Measurements from ENCODE around the gene GATAD2B. TPM values are rescaled to one million over a fixed set of nuclear protein-coding genes. Genes with fewer than 3 reads are reported as not detected.

GATAD2B gene
- total and polyA plus RNA-seq, 8 donors = 31.5 to 41.5 (median 33.1) TPM

GRCh38 chr1:153805886-153806719 lies 116.7 kb downstream of the GATAD2B start:
- ATAC-seq (peak; percentile 8), DNase-seq (no peak)
- intact Hi-C loops (cut with DNase I) = no loop called here
- no peak for TF ChIP-seq CTCF (IDR thresholded peaks at IDR 0.05)
- Histone ChIP-seq H3K4me1 (peaks cover 7 to 41% of the 10 kb centered on the region in 2 donors), H3K36me3 (peaks cover 0 to 39% of the 10 kb centered on the region in 2 donors), H3K9me3 (no peaks in the 10 kb centered on the region), H3K27me3 (no peaks in the 10 kb centered on the region), H3K27ac (peak overlapping the region in 1 of 2 donors; percentile 64), H3K4me3 (no peak overlapping the region)

GRCh38 chr1:153805042-153805745 lies 117.6 kb downstream of the GATAD2B start:
- Histone ChIP-seq H3K4me1 (peaks cover 7 to 41% of the 10 kb centered on the region in 2 donors), H3K27me3 (no peaks in the 10 kb centered on the region), H3K27ac (peak overlapping the region in 1 of 2 donors; percentile 64), H3K36me3 (peaks cover 0 to 31% of the 10 kb centered on the region in 2 donors), H3K9me3 (no peaks in the 10 kb centered on the region), H3K4me3 (no peak overlapping the region)
- peak; percentile 87 for ATAC-seq
- peak in 1 of 4 donors; percentile 70 for DNase-seq
- intact Hi-C loops (cut with DNase I) = no loop called here
- TF ChIP-seq CTCF (IDR thresholded peaks at IDR 0.05) = no peak

- no peak overlapping the region for H3K4me3 ChIP-seq
- no peak for TF ChIP-seq CTCF (IDR thresholded peaks at IDR 0.05)
- peak overlapping the region in 1 of 2 donors; percentile 64 for H3K27ac ChIP-seq
- H3K9me3 ChIP-seq = no peaks in the 10 kb centered on the region
- H3K27me3 ChIP-seq = no peaks in the 10 kb centered on the region
- H3K36me3 ChIP-seq = peaks cover 0 to 27% of the 10 kb centered on the region in 2 donors
- ATAC-seq (no peak), DNase-seq (no peak)
- intact Hi-C loops (cut with DNase I) = no loop called here
- peaks cover 7 to 41% of the 10 kb centered on the region in 2 donors for H3K4me1 ChIP-seq
These were observed 118.7 kb downstream of the GATAD2B start for GRCh38 chr1:153804112-153804511.

- Histone ChIP-seq H3K9me3 (no peaks in the 10 kb centered on the region), H3K4me3 (no peak overlapping the region), H3K4me1 (peaks cover 7 to 41% of the 10 kb centered on the region in 2 donors), H3K27ac (peak overlapping the region in 1 of 2 donors; percentile 64), H3K36me3 (peaks cover 0 to 22% of the 10 kb centered on the region in 2 donors), H3K27me3 (no peaks in the 10 kb centered on the region)
- DNase-seq (no peak), ATAC-seq (no peak)
- no peak for TF ChIP-seq CTCF (IDR thresholded peaks at IDR 0.05)
- intact Hi-C loops (cut with DNase I) = no loop called here
These were observed 119.2 kb downstream of the GATAD2B start for GRCh38 chr1:153803470-153804056.
